Tibial nerve (tissue), 4 donors: ENCODE results near the gene GPC3.
A peak's percentile ranks its signal among the peaks of the same experiment; 100 is the strongest.

Experiments
- CTCF ChIP-seq, 5 experiments: fragments of 200-600 bp in 3 of 5; fragments of 450-650 bp in 2 of 5; sonication (generic) in 3 of 5; IDR thresholded peaks; one replicate each; pipeline ENCODE4 v1.5.1; 2016 to 2019; ENCODE audit warnings: antibody characterized with exemption in 5 of 5, mild to moderate bottlenecking in 3 of 5, moderate library complexity in 2 of 5
- EP300 ChIP-seq, 2 donors: sonication (generic); formaldehyde crosslinking; IDR thresholded peaks; one replicate each; pipeline ENCODE4 v1.6.1; 2017; ENCODE audit warnings: antibody characterized with exemption in 2 of 2, mild to moderate bottlenecking in 1 of 2
- POLR2A ChIP-seq, 2 donors: fragments of 450-650 bp; IDR thresholded peaks; one replicate each; pipeline ENCODE4 v1.6.1; 2017; ENCODE audit warnings: antibody characterized with exemption in 2 of 2, mild to moderate bottlenecking in 2 of 2, moderate library complexity in 2 of 2

- TF ChIP-seq CTCF (IDR thresholded peaks at IDR 0.05) (no peak), POLR2A (IDR thresholded peaks at IDR 0.05) (no peak), EP300 (IDR thresholded peaks at IDR 0.05) (peak in 1 of 2 donors; percentile 21)
Measured at GRCh38 chrX:133859860-133860259, 125.5 kb downstream of the GPC3 start.
